ENCODE measurements around the gene RNF213.

GRCh38 chr17:80263253-80264204, 2.9 kb downstream of the RNF213 start:
- TF ChIP-seq CTCF (conservative IDR thresholded peaks at IDR 0.05; ENCODE audit: low read length) (no peak), EZH2phosphoT487 (IDR thresholded peaks at IDR 0.05; ENCODE audit: borderline replicate concordance) (no peak)
